Renal cortex interstitium (tissue), 15 donors: ENCODE data around the gene LPCAT1. TPM values are rescaled to one million over a fixed set of nuclear protein-coding genes. Genes with fewer than 3 reads are reported as not detected.
"Not testable (repeated sequence)": the region's sequence is repeated elsewhere in the genome, so short reads cannot be mapped to it uniquely, and the experiment has no call there.

Experiments used
- DNase-seq, 11 donors: peaks; one replicate each; pipeline ENCODE4 v3.0.0-alpha.2; 2013; ENCODE audit warnings: low read depth in 9 of 11, low spot score in 4 of 11; ENCODE audit errors: extremely low read depth in 1 of 11
- long read RNA-seq, 16 experiments: transcript quantifications; one replicate each; lab custom pipeline, GENCODE V29; 2026
- polyA plus RNA-seq, 3 donors: library from polyadenylated mRNA; unstranded; fragments of 120-200 nt; gene quantifications; one replicate each; pipeline ENCODE4 v1.2.1, GENCODE V29; 2013; ENCODE audit not compliant: insufficient read length in 3 of 3

Gene LPCAT1
- polyA plus RNA-seq = 10 to 100 TPM; 43.8 to 51.3 (median 45.4) TPM
- long read RNA-seq, donor 1, transcript LPCAT1-201 (14 exons, 3,966 nt) = major isoform, 5 of 5 reads
- long read RNA-seq, donor 1, partial matches to known transcripts = 0 of 5 reads
- long read RNA-seq, donor 1, other reads (novel, unspliced or antisense) = 0 of 5 reads
- long read RNA-seq, donor 2, transcript LPCAT1-201 (14 exons, 3,966 nt) = major isoform, 7 of 7 reads
- long read RNA-seq, donor 2, partial matches to known transcripts = 0 of 7 reads
- long read RNA-seq, donor 2, other reads (novel, unspliced or antisense) = 0 of 7 reads
- long read RNA-seq, donor 3, transcript LPCAT1-201 (14 exons, 3,966 nt) = major isoform, 13 of 13 reads
- long read RNA-seq, donor 3, partial matches to known transcripts = 0 of 13 reads
- long read RNA-seq, donor 3, other reads (novel, unspliced or antisense) = 0 of 13 reads
- long read RNA-seq, donor 4, partial matches to known transcripts = 0 of 3 reads
- long read RNA-seq, donor 4, other reads (novel, unspliced or antisense) = 0 of 3 reads
- long read RNA-seq, donor 5 = 0 reads
- long read RNA-seq, donor 6, partial matches to known transcripts = 0 of 3 reads
- long read RNA-seq, donor 6, other reads (novel, unspliced or antisense) = 0 of 3 reads
- long read RNA-seq, donor 7, partial matches to known transcripts = 0 of 1 reads
- long read RNA-seq, donor 7, other reads (novel, unspliced or antisense) = 0 of 1 reads
- long read RNA-seq, donor 8 = 0 reads
- long read RNA-seq, donor 9, transcript LPCAT1-201 (14 exons, 3,966 nt) = major isoform, 5 of 5 reads
- long read RNA-seq, donor 9, partial matches to known transcripts = 0 of 5 reads
- long read RNA-seq, donor 9, other reads (novel, unspliced or antisense) = 0 of 5 reads
- long read RNA-seq, donor 10, transcript LPCAT1-201 (14 exons, 3,966 nt) = major isoform, 6 of 6 reads
- long read RNA-seq, donor 10, partial matches to known transcripts = 0 of 6 reads
- long read RNA-seq, donor 10, other reads (novel, unspliced or antisense) = 0 of 6 reads
- long read RNA-seq, donor 11, partial matches to known transcripts = 0 of 4 reads
- long read RNA-seq, donor 11, other reads (novel, unspliced or antisense) = 0 of 4 reads
- long read RNA-seq, donor 12, partial matches to known transcripts = 0 of 4 reads
- long read RNA-seq, donor 12, other reads (novel, unspliced or antisense) = 0 of 4 reads
- long read RNA-seq, donor 13 = 0 reads
- long read RNA-seq, donor 14, partial matches to known transcripts = 0 of 1 reads
- long read RNA-seq, donor 14, other reads (novel, unspliced or antisense) = 0 of 1 reads
- long read RNA-seq, donor 15, partial matches to known transcripts = 0 of 3 reads
- long read RNA-seq, donor 15, other reads (novel, unspliced or antisense) = 0 of 3 reads
- long read RNA-seq, donor 16, transcript LPCAT1-201 (14 exons, 3,966 nt) = major isoform, 13 of 13 reads
- long read RNA-seq, donor 16, partial matches to known transcripts = 0 of 13 reads
- long read RNA-seq, donor 16, other reads (novel, unspliced or antisense) = 0 of 13 reads

DNA sequence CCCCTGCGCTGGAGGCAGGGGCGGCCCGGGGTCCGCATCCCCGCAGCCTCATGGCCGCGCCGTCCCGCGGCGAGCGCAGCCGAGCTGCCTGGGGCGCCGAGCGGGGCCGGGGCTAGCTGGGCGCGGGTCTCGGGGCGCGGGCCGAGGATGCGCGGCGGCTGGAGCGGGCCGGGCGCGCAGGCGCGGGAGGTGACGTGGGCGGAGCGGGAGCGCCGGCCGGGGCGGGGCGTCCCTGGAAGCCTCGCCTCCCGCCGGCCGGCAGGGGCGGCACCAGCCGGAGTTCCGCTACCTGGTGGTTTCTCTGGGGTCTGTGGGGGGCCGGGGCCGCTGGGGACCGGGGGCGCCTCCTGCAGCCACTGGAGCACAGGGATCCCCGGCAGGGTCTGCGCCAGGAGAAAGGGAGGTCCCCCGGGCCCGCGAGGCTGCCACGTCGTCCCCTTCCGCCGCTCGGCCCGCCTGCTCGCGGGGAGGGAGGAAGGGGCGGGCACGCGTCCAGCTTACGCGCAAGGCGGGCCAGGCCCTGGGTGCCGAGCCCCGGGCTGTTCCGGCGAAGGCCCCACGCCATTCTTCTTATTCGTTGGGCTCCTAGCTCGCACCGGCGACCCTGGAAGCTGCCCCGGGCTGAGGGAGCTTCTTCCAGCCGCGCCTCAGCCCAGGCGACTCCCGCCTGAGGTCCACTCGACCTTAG is at the start of gene LPCAT1:
LPCAT1 (minus strand) TSS at position 168 of the 688 bp plus-strand sequence; CDS start at position 52, 116 bp downstream.
- DNase-seq = peak in 10 of 11 donors; percentile 25 to 73 (median 64)

DNA sequence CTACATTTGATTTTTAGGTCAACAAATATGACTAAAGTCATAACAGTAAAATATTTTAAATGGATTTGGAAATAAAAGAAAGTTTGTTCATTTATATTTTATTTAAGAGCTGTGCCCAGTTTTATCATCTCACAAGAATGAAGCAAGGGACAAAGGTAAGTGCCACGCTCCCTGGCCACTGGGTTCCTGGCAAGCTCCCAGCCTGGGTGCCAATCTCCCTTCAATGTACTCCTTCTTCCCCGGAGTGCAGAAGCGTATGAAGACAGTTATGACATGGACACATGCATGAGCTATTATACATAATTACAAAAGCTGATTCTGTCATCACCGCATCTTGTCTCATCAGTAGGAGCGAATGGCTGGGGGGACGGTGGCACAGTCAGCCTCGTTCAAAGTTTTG is 48.1 kb upstream of the LPCAT1 start:
- DNase-seq = not testable (repeated sequence)

DNA sequence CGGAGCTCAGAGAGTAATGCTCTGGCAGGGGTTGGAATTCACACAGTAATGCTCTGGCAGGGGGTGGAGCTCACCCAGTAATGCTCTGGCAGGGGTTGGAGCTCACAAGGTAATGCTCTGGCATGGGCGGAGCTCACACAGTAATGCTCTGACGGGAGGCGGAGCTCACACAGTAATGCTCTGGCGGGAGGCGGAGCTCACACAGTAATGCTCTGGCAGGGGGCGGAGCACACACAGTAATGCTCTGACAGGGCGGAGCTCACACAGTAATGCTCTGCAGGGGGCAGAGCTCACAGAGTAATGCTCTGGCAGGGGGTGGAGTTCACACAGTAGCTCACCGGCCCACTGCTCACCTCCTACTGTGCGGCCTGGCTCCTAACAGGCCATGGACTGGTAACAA is 47.2 kb upstream of the LPCAT1 start:
- no peak for DNase-seq

DNA sequence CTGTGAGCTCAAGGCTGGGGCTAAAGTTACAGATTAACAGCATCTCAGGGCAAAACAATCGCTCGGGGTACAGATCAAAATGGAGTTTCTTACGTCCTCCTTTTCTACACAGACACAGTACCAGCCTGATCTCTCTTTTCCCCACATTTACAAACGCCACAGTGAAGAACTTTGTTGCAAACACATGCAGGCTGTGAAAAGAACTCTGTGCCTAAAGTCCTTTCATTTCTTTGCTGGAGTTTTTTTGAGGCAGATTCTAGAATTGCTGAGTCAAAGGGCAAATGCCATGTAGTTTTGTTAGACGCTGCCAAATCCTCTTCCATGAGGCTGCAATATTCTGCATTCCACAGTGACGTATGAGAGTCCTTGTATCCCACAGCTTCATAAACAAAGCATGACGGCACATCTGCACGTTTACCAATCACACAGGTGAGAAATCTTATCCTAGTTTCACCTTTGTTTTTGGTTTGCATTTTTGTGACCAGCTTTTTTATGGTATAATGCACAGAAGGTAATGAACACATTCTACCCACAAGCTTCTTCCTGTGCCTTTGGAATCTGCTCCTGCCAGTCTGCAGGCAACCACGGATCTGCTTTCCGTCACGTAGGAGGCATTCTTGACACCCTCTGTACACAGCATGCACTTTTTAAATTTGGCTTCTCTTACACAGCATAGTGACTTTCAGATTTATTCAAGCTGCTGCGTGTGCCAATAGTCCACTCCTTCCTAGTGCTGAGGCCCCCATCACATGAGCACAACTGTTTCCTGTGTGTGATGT is 44.6 kb upstream of the LPCAT1 start:
- peak in 9 of 11 donors; percentile 18 to 54 (median 39) for DNase-seq

DNA sequence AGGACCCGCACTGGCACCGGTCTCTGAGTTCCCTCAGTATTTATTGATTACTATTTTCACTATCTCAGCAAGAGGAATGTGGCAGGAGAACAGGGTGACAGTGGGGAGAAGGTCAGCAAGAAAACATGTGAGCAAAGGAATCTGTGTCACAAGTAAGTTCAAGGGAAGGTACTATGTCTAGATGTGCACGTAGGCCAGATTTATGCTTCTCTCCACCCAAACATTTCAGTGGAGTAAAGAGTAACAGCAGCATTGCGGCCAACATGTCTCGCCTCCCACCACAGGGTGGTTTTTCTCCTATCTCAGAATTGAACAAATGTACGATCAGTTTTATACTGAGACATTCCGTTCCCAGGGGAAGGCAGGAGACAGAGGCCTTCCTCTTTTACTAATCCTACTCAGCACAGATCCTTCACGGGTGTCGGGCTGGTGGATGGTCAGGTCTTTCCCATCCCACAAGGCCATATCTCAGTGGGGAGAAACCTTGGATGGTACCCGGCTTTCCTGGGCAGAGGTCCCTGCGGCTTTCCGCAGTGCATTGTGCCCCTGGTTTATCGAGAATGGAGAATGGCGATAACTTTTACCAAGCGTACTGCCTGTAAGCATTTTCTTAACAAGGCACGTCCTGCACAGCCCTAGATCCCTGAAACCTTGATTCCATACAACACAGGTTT is 43.9 kb upstream of the LPCAT1 start:
- DNase-seq = not testable (repeated sequence)

DNA sequence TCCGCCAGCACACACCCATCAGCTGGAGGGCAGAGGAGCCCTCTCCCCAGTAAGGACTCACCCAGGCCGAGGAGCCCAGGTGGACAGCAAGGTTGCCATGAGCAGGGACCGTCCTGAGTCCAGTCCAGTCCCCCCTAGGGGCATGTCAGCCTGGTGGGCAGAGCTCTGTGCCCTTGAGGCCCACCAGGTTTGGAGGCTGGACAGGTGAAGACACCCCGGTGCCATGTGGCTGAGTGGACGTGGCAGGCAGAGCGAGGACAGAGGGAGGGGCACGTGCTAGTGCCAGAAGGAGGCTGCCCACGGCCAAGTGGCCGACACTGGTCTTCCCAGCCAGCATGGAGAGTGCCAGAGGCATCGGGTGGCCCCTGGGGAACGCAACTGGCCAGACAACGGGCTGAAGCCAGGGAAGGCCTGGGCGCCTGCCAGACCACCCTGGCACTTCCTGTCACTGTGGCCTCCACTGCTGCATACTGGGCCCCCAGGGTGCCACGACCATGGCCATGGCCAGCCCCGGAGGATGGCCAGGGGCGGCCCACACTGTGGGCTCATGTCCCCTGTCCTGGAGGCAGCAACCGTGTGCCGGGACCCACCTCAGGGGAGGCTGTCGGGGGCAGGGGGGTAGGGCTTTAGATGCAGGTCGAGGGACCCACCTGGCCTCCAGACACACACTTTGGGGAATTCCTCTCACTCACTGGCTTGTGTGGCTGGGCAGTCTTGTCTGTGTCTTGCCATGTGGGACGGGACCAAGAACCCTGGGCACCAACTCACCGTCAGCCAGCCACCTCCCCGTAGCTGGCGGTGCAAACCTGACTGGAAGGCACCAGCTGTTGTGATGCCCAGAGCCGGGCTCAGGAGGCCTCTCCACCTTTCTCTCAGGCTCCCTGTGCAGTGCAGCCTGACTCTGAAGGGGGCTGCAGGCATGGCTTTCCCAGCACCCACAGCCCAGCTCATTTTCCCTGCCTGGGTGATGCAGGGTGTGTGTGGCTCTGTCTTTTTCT is 42.3 kb upstream of the LPCAT1 start:
- DNase-seq = no peak

DNA sequence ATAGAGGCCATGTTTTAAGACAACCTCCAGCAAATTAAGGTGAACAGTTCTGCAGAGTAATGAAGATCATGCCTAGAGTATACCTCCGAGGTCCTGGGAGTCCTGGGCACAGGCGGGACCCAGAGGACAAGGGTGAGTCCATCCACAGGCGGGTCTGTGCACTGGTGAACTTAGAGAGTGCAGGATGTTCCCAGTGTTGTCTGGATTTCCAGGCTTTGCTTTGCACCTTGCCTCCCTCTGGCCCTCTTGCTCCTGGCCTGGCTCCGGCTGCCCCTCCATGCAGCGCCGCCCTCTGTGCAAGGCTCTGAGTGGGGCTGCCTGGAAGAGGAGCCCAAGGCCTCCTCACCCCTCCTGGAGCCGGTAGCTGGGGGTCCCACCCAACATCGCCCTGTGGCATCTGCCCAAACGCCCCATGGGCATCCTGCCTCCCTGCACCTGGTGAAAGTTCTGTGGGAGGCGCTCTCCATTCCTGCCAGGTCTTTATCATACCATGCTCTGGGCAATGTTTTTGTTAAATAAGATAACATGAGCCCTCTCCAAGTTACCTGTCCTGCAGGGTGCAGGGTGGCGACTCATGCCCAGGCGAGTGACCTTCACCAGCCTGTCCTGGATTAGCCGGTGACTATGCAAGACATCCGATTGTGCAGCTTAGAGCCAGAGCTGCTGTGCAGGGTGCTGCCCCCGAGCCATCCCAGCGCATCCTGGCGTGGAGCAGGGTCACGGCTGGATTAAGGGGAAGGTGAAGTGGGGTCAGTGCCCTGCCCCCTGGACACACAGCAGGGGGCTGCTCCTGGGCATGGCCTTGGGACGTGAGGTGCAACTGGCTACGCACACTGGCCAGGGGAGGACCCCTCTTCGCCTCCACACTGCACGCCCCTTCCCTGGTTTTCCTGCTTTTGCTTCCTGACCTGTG is 41.3 kb upstream of the LPCAT1 start:
- DNase-seq = no peak

DNA sequence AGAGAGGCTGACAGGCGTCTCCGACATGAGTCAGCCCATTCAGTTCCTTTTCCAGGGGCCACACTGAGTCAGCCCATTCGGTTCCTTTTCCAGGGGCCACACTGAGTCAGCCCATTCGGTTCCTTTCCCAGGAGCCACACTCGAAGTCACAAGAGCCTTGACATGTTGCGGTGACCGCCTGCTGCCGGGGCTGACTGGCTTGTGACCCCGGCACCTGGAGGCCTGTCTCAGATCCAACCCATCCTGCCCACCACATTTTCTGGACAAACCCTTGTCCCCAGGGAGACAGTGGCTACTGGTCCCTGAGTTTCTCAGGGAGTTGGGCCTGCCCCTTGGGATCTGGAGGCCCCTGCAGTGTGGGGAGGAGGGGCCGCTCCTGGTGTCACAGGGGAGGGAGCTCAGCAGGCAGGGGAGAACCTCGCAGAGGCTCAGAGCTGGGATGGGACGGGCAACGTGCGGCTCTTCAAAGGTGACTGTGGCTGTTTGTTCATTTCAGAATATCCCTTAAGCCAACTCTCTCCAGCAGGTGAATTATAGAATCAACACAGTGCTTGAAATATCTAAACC is 40.5 kb upstream of the LPCAT1 start:
- no peak for DNase-seq

DNA sequence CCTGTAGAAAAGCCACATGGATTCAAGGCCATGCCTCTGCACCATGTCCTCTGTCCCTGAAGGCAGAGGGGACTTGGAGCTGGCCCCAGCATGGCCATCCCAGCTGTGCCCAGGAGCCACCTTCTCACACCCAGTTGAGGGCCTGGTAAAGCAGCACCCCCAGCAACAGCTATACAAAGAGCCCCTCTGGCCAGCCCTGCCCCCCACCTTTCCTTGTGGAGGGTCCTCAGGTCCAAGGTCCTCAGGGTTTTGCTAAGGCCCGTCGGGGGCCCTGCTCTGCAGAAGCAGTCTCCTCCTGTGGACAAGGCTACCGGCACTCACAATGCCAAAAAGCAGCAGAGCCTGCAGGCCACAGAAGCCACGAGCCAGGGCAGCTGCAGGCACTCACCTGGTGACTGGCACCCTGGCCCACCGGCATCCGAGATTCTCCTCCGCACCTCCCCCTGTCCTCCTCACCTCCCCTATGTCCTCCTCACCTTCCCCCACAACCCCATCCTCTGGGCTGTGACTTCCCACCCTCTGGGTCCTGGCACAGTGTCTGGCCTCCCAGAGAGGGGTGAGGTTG is 39.9 kb upstream of the LPCAT1 start:
- DNase-seq = no peak

DNA sequence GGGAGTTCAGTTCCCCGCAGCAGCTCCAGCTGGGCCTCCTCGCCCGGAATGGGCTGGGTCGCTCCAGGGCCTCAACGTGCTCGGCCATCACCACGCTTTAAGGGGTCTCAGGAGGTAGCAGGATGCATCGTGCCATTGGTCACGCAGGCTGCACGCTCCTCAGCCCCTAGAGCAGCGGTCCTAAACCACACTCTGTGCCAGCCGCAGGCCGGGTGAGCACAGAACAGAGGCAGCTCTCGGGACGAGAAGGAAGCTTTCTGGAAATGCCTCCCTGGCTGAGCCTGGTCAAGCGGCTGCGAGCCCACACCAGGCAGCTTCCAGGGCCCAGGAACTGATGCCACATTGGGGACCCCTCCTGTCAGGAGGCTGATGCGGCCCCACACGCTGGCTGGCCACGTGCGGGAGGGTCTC is 39.3 kb upstream of the LPCAT1 start:
- no peak for DNase-seq

DNA sequence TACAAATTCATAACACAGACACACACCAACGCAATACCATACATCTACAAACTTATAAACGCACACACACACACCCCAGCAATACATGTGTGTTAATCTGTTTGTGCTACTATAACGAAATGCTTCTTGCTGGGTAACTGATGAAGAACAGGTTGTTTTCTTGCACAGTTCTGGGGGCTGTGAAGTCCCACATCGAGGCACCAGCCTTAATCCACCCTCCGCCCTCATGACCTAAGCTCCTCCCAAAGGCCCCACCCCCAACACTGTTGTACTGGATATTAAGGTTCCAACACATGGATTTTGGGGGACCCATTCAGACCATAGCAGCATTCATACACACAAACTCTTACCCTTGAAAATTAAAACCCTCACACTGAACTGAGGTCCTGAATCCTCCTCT is 38.8 kb upstream of the LPCAT1 start:
- no peak for DNase-seq

DNA sequence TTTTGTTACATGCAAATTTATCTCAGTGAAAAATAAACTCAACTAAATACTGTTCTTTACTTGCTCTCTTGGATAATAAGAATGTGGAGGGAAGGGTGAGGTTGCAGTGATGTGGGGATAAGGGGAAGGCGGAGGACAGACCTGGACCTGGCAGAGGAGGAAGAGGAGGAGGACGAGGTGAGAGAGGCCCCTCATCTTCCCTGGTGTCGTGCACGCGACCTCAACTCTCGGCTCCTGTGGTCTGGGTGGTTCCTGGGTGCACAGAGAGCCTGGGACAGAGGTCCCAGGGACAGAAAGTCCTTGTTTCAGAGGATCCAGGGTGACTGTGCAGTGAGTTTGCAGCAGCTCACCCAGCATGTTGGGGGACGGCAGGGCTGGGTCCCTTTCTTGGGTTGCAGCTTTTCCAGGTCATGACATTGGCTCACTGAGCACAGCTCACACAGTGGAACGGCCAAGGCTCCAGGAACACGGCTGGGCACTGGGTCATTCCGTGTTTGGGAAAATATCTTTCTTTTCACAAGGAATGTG is 37.7 kb upstream of the LPCAT1 start:
- no peak for DNase-seq

DNA sequence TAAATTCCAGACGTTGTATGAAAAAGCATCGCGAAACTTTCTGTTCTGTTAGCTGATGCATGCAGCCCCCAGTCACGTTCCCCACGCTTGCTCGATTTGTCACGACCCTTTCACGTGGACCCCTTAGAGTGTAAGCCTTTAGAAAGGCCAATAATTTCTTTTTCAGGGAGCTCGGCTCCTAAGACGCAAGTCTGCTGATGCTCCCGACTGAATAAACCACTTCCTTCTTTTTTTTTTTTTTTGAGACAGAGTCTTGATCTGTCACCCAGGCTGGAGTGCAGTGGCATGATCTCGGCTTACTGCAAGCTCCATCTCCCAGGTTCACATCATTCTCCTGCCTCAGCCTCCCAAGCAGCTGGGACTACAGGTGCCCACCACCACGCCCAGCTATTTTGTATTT is 36.7 kb upstream of the LPCAT1 start:
- DNase-seq = not testable (repeated sequence)

DNA sequence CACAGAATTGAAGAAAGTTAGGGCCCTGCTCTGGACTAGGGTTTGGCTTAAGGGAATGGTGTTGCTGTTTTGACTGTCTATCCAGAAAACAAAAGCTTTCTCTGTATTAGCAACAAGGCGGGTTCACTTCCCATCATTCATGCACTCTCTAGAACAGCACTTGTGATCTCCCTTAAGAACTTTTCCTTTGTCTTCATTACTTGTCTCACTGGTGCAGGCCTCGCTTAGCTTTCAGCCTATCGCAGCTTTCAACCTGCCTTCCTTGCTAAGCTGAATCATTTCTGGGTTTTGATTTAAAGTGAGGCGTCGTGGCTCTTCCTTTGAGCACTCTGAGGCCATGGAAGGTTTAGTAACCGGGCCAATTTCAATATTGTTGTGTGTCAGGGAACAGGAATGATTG is 35.2 kb upstream of the LPCAT1 start:
- no peak for DNase-seq
